ENCODE data around the gene KIAA1958.
"Not testable (repeated sequence)": the region's sequence is repeated elsewhere in the genome, so short reads cannot be mapped to it uniquely, and the experiment has no call there.

KIAA1958 gene

DNA sequence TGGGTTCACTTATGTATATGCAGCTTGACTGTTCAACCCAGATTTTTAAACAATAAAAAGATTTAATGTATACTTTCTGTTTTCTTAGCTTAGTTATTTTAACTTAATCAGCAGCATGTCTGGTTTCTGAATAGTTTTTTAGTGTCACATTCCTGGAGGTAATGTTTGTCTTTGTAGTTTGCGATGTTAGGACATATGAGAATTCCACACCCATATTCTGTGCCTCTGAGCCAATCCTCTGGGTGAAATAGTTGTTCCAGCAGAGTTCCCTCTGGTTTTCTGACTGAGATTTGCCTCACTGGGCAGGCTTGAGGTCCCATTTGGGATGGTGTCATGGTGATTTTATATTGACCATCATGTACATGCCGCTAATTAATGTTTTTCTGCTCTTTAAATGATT, 182.7 kb downstream of the KIAA1958 start:
- DNase-seq = no peak

DNA sequence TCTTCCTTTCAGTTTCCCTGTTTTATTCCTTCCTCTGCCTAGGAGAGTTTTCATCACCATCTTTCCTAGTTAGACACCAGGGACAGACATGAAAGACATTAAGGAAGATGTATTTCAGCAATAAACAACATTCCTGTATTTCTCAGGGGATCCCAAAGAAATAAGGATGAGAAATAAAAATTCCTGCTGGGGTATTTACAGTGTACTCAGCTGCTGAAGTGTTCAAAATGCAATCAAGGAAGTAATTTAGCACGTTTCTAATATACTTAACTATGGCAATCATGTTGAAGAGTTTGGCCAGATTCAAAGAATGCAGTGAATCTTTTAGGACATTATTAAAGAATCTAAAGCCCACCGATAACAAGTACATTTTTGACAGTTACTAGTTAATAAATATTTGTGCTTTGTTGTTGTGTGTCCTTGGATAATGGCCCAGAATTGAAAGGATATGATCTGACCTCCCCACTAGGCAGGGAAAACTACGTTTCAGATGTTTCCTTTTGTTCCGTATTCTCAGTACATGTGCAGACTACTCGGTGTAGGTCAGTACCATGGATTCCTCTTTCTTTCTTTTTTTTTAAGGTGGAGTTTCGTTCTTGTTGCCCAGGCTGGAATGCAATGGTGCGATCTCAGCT, 184.5 kb downstream of the KIAA1958 start:
- no peak for DNase-seq

DNA sequence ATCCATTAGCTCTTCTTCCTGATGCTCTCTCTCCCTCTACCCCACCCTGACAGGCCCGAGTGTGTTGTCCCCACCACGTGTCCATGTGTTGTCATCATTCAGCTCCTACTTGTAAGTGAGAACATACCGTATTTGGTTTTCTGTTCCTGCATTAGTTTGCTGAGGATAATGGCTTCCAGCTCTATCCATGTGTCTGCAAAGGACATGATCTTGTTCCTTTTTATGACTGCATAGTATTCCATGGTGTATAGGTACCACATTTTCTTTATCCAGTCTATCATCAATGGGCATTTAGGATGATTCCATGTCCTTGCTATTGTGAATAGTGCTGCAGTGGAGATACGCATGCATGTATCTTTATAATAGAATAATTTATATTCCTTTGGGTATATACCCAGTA, 186.6 kb downstream of the KIAA1958 start:
- not testable (repeated sequence) for DNase-seq

DNA sequence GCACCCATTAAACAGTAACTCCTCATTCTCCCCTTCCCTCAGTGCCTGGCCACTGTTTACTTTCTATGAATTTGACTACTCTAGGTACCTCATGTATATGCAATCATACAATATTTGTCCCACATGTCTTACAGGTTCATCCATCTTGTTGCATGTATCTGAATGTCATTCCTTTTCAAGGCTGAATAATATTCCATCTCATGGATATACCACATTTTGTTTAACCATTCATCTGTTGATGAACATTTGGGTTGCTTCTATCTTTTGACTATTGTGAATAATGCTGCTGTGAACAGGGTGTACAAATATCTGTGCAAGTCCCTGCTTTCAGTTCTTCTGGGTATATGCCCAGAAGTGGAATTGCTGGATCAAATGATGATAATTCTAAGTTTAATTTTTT, 190.4 kb downstream of the KIAA1958 start:
- DNase-seq = no peak

DNA sequence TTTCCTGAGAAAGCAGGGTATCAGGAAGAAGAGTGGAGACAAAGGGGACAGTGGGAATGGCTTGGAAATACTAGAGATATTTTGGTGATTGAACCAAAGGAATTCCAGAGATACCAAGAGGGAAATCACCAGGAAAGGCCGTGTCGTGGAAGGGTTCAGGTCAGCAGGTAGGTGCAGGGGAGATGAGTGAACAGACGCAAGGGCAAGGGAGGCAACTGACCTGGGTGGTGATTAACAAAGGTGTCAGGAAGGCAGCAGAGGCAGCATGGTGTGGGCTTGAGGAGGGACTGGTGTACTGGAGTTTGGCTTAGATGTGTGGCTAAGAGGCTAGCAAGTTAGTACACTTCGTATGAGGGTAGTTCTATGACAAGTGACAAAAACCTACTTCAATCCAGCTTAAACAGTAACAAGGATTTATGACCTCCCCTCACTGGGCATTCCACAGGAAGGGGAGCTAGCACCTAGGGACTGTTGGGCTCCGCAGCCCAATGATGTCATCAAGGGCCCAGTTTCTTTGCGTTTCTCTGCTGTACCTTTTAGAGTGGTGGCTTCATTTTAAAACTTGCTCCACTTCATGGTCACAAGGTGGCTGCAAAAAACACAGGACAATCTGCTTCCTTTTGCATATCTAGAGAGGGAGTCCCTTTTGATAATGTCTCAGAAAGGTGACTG, 194.2 kb downstream of the KIAA1958 start:
- no peak for DNase-seq

DNA sequence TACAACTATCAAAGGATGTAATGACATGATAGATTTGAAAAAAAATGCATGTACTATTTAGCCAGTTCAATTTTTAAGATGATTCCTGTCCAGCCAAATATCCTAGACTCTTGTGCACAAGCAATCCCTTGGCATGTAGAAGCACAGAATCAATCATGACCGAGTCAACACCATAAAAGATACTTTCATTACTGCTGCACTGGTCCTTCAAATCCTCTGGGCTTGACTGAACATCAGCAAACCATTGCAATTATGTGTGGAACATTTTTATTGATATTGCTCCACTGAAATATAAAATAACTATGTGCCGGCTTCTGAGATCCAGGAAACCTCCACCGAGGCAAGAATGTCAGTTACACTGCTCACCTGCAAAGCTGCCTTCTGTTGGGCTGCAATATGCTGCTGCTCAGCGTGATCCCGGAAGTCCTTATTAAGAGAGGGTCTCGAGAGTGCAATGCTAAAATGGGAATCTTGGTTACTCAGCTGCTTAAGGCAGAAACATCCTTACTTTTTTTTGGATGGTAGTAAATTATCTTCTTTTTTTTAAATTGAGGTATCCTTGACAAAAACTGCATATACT, 202.6 kb downstream of the KIAA1958 start:
- DNase-seq = no peak

DNA sequence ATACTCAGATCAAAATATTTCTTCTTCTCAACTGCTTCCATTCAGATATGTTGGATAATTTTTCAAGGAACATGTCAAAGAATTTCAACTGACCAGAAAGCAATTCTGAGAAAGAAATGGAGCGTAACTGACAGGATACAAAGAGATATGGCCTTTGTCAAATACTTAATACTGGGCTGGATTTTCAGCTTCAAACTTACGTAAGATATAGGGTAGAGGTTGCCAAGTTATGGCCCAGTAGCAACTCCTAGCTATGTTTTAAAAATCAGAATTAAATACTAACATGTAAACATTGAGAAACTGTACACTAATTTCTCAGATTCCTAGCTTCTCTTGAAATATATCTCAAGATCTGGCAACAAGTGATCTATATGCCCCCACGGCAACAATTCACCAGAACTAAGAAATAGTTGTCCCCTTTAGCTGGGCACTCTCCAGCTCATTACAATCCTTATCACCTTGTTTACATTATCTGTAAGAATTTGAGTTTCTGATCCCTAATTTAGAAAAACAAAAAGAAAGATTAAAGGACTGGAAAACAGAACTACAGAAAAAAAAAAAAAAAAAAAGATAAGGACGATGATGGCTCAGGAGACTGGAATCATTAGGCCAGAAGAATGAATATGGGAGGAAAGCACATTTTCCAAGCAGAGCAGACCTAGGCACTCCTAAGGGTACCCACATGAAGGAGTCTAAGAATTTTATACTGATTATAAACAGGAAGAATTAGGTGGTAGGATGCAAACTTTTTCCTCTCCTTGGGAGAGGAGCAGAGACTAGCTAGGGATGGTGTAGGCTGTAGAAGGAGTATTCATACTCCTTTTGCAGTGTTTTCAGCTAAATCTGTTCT, 208.3 kb downstream of the KIAA1958 start:
- DNase-seq = no peak

DNA sequence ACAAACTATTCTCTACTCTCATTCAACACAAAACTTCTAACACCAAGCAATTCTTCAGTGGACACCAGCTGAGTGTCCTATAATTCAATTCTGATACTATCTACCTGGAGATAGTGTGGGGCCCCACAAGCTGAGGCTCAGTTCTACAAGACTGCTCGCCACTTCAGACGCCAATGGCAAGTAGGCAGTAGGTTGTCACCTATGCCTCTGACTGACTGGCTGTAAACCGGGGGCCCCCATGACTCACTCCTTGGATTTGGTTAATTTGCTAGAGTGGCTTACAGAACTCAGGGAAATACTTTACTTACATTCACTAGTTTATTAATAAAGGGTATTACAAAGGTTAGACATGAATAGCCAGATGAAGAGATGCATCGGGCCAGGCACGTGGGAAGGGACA, 209.8 kb downstream of the KIAA1958 start:
- DNase-seq = no peak

DNA sequence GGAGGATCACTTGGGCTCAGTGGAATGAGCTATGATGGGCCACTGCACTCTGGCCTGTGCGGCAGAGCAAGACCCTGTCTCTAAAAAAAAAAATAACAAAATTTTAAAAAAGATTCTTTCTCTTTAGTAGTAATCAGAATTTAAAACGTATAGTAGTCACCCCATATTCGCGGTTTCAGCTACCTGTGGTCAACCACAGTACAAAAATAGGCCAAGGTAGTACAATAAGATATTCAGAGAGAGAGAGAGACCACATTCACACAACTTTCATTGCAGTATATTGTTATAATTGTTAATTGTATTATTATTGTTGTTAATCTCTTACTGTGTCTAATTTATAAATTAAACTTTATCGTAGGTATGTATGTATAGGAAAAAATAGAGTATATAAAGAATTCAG, 212.6 kb downstream of the KIAA1958 start:
- DNase-seq = no peak

DNA sequence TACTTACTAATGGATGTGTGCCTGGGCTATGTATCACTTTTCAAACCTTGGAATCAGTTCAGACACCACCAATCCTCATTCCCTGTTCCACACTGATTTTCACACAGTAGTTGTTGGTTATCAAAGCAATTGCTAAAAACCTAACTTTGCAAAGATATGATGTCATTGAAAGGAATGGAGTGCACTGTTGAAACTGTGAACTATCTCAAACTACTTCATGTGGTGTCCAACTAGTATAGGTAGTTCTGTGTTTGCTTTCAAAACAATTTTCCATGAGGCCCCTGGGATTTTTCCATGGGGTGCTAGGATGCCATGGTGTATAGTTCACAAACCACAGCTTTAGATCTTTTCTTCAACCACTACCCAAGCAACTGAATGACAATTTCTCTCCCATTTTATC, 213.5 kb downstream of the KIAA1958 start:
- DNase-seq = no peak

DNA sequence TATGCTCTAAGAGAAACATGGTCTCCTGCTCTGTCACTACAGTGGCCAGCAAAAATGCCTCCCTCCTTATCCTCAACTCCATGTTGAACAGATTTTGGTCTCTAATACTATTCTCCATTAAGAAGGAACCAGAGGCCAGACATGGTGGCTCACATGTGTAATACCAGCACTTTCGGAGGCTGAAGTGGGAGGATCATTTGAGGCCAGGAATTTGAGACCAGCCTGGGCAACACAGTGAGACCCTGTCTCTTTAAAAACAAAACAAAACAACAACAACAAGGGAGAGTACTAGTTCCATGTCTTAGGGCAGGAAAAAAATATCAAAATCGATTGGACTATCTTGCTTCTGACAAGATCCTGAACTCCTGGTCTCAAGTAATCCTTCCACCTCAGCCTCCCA, 216.7 kb downstream of the KIAA1958 start:
- no peak for DNase-seq

DNA sequence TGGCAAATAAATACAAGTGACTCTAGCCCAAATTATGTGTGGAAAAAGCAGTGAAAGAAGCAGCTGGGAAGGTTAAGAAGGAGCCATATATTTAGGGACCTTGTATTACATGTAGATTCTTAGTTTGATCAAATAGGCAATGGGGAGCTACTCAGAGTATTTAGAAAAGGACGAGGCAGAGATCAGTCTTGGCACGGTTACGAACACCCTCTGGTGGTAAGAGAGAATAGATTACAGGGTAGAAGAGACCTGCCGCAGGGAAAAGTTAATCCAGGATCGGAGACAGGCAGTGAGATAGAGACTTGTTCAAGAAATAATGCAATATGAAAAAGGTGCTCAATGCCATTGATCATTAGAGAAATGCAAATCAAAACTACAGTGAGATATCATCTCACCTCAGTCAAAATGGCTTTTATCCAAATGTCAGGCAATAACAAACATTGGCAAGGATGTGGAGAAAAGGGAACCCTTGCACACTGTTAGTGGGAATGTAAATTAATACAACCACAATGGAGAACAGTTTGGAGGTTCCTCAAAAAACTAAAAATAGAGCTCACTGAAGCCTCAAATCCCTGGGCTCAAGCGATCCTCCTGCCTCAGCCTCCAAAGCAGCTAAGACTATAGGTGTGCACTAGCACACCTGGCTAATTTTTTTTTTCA, 219.3 kb downstream of the KIAA1958 start:
- DNase-seq = peak; percentile 25

DNA sequence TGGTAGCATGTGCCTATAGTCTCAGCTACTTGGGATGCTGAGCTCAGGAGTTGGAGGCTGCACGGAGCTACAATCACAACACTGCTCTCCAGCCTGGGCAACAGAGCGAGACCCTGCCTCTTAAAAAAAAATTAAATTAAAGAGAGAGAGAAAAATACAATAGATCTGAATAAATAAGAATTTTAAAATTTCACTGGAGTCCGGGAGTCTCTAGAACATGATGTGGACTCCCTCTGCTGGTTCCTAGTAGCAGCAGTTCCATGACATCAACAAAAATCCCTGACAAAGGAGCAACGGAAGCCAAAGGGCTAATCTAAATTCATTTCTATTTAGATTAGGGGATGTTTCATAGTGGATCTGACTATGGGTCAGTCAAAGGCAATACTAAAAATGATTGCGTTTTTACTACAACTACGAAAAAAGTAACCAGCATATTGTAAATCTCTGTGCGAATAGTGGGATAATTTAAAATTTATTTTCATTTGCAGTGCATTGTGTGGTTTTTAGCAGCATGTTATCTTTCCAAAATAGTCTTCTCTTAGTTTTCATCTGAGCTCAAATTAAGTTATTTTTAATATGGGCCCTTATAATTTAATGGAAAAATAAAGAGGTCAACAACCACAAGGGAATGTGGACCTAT, 224.5 kb downstream of the KIAA1958 start:
- DNase-seq = no peak

DNA sequence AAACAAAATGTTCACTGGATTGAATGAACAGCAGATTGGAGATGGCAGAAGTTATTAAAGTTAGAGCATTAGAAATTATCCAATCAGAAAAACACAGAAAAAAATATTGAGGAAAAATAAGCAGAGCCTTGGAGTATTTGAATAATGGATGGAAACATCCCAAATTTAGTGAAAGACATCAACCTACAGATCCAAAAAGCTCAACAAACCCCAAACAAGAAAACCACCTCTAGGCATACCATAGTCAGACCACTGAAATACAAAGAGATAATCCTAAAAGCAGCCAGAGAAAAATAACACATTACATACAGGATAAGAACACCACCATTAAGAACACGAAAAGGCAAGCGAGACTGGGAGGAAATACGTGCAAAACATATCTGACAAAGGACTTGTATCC, 226.1 kb downstream of the KIAA1958 start:
- DNase-seq = no peak

DNA sequence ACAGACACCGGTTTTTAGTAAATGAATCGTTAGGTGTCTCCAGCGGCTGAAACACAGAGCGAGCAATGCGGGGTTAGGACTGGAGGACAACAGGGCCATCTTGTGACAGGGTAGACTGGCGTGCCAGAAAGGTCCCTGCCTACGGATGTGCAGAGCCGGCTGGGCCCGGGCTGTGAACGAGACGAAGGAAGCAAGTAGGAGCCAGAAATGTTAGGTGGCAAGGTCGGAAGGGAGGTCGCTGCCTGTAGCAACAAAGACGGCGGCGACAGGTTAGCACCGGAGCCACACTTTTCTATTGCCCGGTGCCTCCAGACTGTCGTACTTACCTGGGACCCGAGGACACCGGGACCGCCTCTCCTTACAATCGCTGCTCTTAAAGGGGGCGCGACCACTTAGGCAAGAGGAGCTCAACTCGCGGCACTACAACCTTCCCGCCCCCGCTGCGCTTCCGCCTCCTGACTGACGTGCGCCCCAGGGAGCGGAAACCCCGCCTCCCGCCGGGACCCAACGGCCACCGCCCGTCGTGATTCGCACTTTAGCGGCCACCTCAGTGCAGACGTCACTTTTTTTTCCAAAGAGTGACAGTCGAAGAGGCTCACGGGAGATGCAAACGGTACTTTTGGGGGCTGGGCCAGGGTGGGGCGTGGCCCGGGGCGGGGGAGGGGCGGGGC, 231.2 kb downstream of the KIAA1958 start, which contains the start of gene INIP:
Gene INIP (minus strand): TSS at position 457 of the 671 bp plus-strand sequence. CDS start 1,632 bp downstream, outside the sequence.
- peak; percentile 96 for DNase-seq

Data from retina (tissue), 1 donor.